Gastrocnemius medialis (tissue), 4 donors: ENCODE data around the gene ARG2. TPM values are rescaled to one million over a fixed set of nuclear protein-coding genes. Genes with fewer than 3 reads are reported as not detected.

Experiments used
- ATAC-seq, 2 donors: fragments of 150-250 bp; one replicate each; pipeline ENCODE4 v1.9.1; 2016
- DNase-seq, 2 donors: peaks; one replicate each; pipeline ENCODE4 v3.0.0-alpha.2; 2019
- H3K27ac ChIP-seq, 4 donors: fragments of 200-600 bp; sonication (generic); 1 replicate in 1 of 4; 2 replicates in 3 of 4; pipeline ENCODE4 v1.5.1; 2016 to 2018; ENCODE audit warnings: mild to moderate bottlenecking in 2 of 4, moderate library complexity in 1 of 4
- H3K27me3 ChIP-seq, 3 donors: fragments of 200-600 bp; sonication (generic) in 2 of 3; 1 replicate in 1 of 3; 2 replicates in 2 of 3; pipeline versions ENCODE4 v1.5.1 to v1.6.0; 2016 to 2019; ENCODE audit warnings: mild to moderate bottlenecking in 1 of 3, moderate library complexity in 1 of 3
- H3K36me3 ChIP-seq, 2 donors: fragments of 200-600 bp; sonication (generic) in 1 of 2; one replicate each; pipeline ENCODE4 v1.5.1; 2017 to 2018
- H3K4me1 ChIP-seq, 2 donors: fragments of 200-600 bp; sonication (generic) in 1 of 2; one replicate each; pipeline ENCODE4 v1.5.1; 2016 to 2017; ENCODE audit warnings: mild to moderate bottlenecking in 2 of 2
- H3K4me3 ChIP-seq, 4 donors: fragments of 200-600 bp; sonication (generic) in 3 of 4; 1 replicate in 1 of 4; 2 replicates in 3 of 4; pipeline ENCODE4 v1.5.1; 2016 to 2019; ENCODE audit warnings: mild to moderate bottlenecking in 2 of 4
- H3K9me3 ChIP-seq, 3 donors: fragments of 200-600 bp; sonication (generic) in 2 of 3; 1 replicate in 1 of 3; 2 replicates in 2 of 3; pipeline ENCODE4 v1.5.1; 2016 to 2019
- CTCF ChIP-seq, 5 experiments: fragments of 450-650 bp in 3 of 5; fragments of 200-600 bp in 2 of 5; sonication (generic) in 2 of 5; IDR thresholded peaks in 4 of 5; conservative IDR thresholded peaks in 1 of 5; 1 replicate in 4 of 5; 2 replicates in 1 of 5; pipeline ENCODE4 v1.5.1; 2016 to 2019; ENCODE audit warnings: antibody characterized with exemption in 5 of 5, mild to moderate bottlenecking in 3 of 5, moderate library complexity in 3 of 5
- POLR2A ChIP-seq, 2 donors: fragments of 450-650 bp; IDR thresholded peaks; one replicate each; pipeline ENCODE4 v1.6.1; 2017; ENCODE audit warnings: antibody characterized with exemption in 2 of 2, mild to moderate bottlenecking in 2 of 2, moderate library complexity in 2 of 2
- in situ Hi-C, 4 donors: fragments of 200-750 bp; cut with MboI; loops; one replicate each; pipeline versions ENCODE4 v1.15.0 to v1.8.0; 2017; ENCODE audit warnings: low sequenced_read_pairs in 4 of 4
- intact Hi-C: fragments of 100-400 bp; cut with DNase I; formaldehyde crosslinking; loops from one replicate; pipeline ENCODE4 v1.15.1; 2023; ENCODE audit warnings: low total_unique reads
- total RNA-seq, 4 donors: library from RNA; depleted of rRNA; stranded (reverse); fragments of >200 nt; gene quantifications; one replicate each; pipeline versions ENCODE4 v1.1.0 to v1.2.3, GENCODE V29; 2016

The ARG2 gene
- total RNA-seq, 4 donors from 2014 or later, result 4.0 to 662 (median 152) TPM

GRCh38 chr14:67572608-67573007, 47.1 kb upstream of the ARG2 start:
- in situ Hi-C loops, result loop anchor here in 1 of 4 donors (10.0 kb wide), 1 partner anchor 148 kb away; no protein-coding TSS in a partner anchor
- TF ChIP-seq CTCF (IDR thresholded peaks at IDR 0.05 in 4 of 5, conservative IDR thresholded peaks at IDR 0.05 in 1 of 5), result no peak
- no peak for TF ChIP-seq POLR2A (IDR thresholded peaks at IDR 0.05)
- Histone ChIP-seq H3K27ac (no peak overlapping the region), H3K36me3 (no peaks in the 10 kb centered on the region), H3K27me3 (no peaks in the 10 kb centered on the region), H3K9me3 (no peaks in the 10 kb centered on the region), H3K4me3 (no peak overlapping the region), H3K4me1 (no peaks in the 10 kb centered on the region)
- intact Hi-C loops, result no loop called here
- DNase-seq, result no peak
- ATAC-seq, result no peak

GRCh38 chr14:67573228-67574010, 46.3 kb upstream of the ARG2 start:
- TF ChIP-seq CTCF (IDR thresholded peaks at IDR 0.05 in 4 of 5, conservative IDR thresholded peaks at IDR 0.05 in 1 of 5), result no peak
- no peak for TF ChIP-seq POLR2A (IDR thresholded peaks at IDR 0.05)
- Histone ChIP-seq H3K9me3 (no peaks in the 10 kb centered on the region), H3K4me1 (no peaks in the 10 kb centered on the region), H3K36me3 (no peaks in the 10 kb centered on the region), H3K4me3 (no peak overlapping the region), H3K27me3 (no peaks in the 10 kb centered on the region), H3K27ac (no peak overlapping the region)
- in situ Hi-C loops, result loop anchor here in 1 of 4 donors (10.0 kb wide), 1 partner anchor 149 kb away; no protein-coding TSS in a partner anchor
- intact Hi-C loops, result no loop called here
- no peak for ATAC-seq
- no peak for DNase-seq

- Histone ChIP-seq H3K27ac (no peak overlapping the region), H3K4me3 (no peak overlapping the region), H3K27me3 (no peaks in the 10 kb centered on the region), H3K36me3 (no peaks in the 10 kb centered on the region), H3K4me1 (no peaks in the 10 kb centered on the region), H3K9me3 (no peaks in the 10 kb centered on the region)
- ATAC-seq (no peak), DNase-seq (no peak)
- intact Hi-C loops, result no loop called here
- TF ChIP-seq POLR2A (IDR thresholded peaks at IDR 0.05) (no peak), CTCF (IDR thresholded peaks at IDR 0.05 in 4 of 5, conservative IDR thresholded peaks at IDR 0.05 in 1 of 5) (no peak)
- in situ Hi-C loops, result loop anchor here in 1 of 4 donors (10.0 kb wide), 1 partner anchor 149 kb away; no protein-coding TSS in a partner anchor
Measured at GRCh38 chr14:67574156-67574555, 45.6 kb upstream of the ARG2 start.

GRCh38 chr14:67574806-67575205, 44.9 kb upstream of the ARG2 start:
- DNase-seq, result no peak
- Histone ChIP-seq H3K4me3 (no peak overlapping the region), H3K27me3 (no peaks in the 10 kb centered on the region), H3K36me3 (no peaks in the 10 kb centered on the region), H3K27ac (no peak overlapping the region), H3K9me3 (no peaks in the 10 kb centered on the region), H3K4me1 (no peaks in the 10 kb centered on the region)
- intact Hi-C loops, result no loop called here
- no peak for ATAC-seq
- in situ Hi-C loops, result loop anchor here in 1 of 4 donors (10.0 kb wide), 1 partner anchor 150 kb away; no protein-coding TSS in a partner anchor
- TF ChIP-seq POLR2A (IDR thresholded peaks at IDR 0.05) (no peak), CTCF (IDR thresholded peaks at IDR 0.05 in 4 of 5, conservative IDR thresholded peaks at IDR 0.05 in 1 of 5) (no peak)
